ENCODE data around the gene MCRIP1. TPM values are rescaled to one million over a fixed set of nuclear protein-coding genes. Genes with fewer than 3 reads are reported as not detected.

MCRIP1 gene
- 45.8 and 51.4 TPM in 2 replicates for total RNA-seq (2014; rRNA removed; shearing (Covaris generic))

GRCh38 chr17:81833160-81833920, at the start of gene MCRIP1:
MCRIP1 (minus strand) TSS chr17:81833291; CDS start chr17:81824506, 8,785 bp downstream.
- peak; percentile 85 for DNase-seq (ENCODE audit: low spot score)

- DNase-seq (ENCODE audit: low spot score), result no peak
Measured at GRCh38 chr17:81879121-81879520, 46.0 kb upstream of the MCRIP1 start.

GRCh38 chr17:81878294-81878693, 45.2 kb upstream of the MCRIP1 start:
- no peak for DNase-seq (ENCODE audit: low spot score)

GRCh38 chr17:81877569-81877968, 44.5 kb upstream of the MCRIP1 start:
- DNase-seq (ENCODE audit: low spot score), result no peak

- peak; percentile 80 for DNase-seq (ENCODE audit: low spot score)
Measured at GRCh38 chr17:81871387-81872230, 38.5 kb upstream of the MCRIP1 start.

GRCh38 chr17:81870981-81871386, 37.9 kb upstream of the MCRIP1 start, which contains the start of gene ARHGDIA:
ARHGDIA (minus strand) TSS chr17:81871337; CDS start chr17:81869930, 1,407 bp downstream.
- DNase-seq (ENCODE audit: low spot score), result no peak

- peak; percentile 55 for DNase-seq (ENCODE audit: low spot score)
Measured at GRCh38 chr17:81870131-81870980, 37.3 kb upstream of the MCRIP1 start.

- DNase-seq (ENCODE audit: low spot score), result no peak
Measured at GRCh38 chr17:81869221-81870130, 36.4 kb upstream of the MCRIP1 start.

- DNase-seq (ENCODE audit: low spot score), result peak; percentile 81
Measured at GRCh38 chr17:81868674-81869220, 35.7 kb upstream of the MCRIP1 start.

- DNase-seq (ENCODE audit: low spot score), result no peak
Measured at GRCh38 chr17:81867991-81868673, 35.0 kb upstream of the MCRIP1 start.

- peak; percentile 48 for DNase-seq (ENCODE audit: low spot score)
Measured at GRCh38 chr17:81867170-81867990, 34.3 kb upstream of the MCRIP1 start.

GRCh38 chr17:81866440-81867169, 33.5 kb upstream of the MCRIP1 start:
- no peak for DNase-seq (ENCODE audit: low spot score)

GRCh38 chr17:81865733-81866439, 32.8 kb upstream of the MCRIP1 start:
- no peak for DNase-seq (ENCODE audit: low spot score)

- DNase-seq (ENCODE audit: low spot score), result no peak
Measured at GRCh38 chr17:81865358-81865732, 32.3 kb upstream of the MCRIP1 start.

GRCh38 chr17:81863833-81864768, 31.0 kb upstream of the MCRIP1 start:
- DNase-seq (ENCODE audit: low spot score), result no peak

GRCh38 chr17:81863123-81863675, 30.1 kb upstream of the MCRIP1 start:
- no peak for DNase-seq (ENCODE audit: low spot score)

Measured in A172 (cell line).